Panc1 (cell line): Measurements from ENCODE around the gene HMX1. TPM values are rescaled to one million over a fixed set of nuclear protein-coding genes. Genes with fewer than 3 reads are reported as not detected.

ENCODE experiments used
- ATAC-seq: fragments of 200-7000 bp; cut with Tn5 transposase; 2 replicates; pipeline ENCODE4 v1.9.1; 2020; ENCODE audit warnings: mild to moderate bottlenecking, moderate library complexity
- BruUV-seq: library from RNA; stranded (reverse); fragments of 400-500 nt; replicated peaks from 2 replicates; lab custom pipeline; 2021; lab: Mats Ljungman, UMichigan
- CTCF ChIA-PET: fragments of 300-600 bp; sonication (Branson Sonifier 250); formaldehyde crosslinking; loops from one replicate; lab custom pipeline; 2022; ENCODE audit warnings: antibody characterized with exemption; lab: Charles Lee
- POLR2A ChIA-PET: fragments of 300-600 bp; sonication (Branson Sonifier 250); formaldehyde crosslinking; loops from one replicate; lab custom pipeline; 2022; ENCODE audit warnings: antibody characterized with exemption; lab: Charles Lee
- DNase-seq: peaks from one replicate; pipeline ENCODE4 v3.0.0-alpha.2; 2010; ENCODE audit warnings: low read depth, low spot score
- H3K27ac ChIP-seq: 2 replicates; pipeline ENCODE4 v1.5.1; 2011; ENCODE audit warnings: mild to moderate bottlenecking, low read length, inconsistent platforms
- H3K27me3 ChIP-seq: fragments of 200-500 bp; sonication (Bioruptor generic); 2 replicates; pipeline ENCODE4 v1.6.0; 2014; ENCODE audit warnings: low read length, inconsistent platforms; ENCODE audit not compliant: control insufficient read depth, insufficient read depth
- H3K36me3 ChIP-seq: fragments of 200-500 bp; sonication (Bioruptor generic); 2 replicates; pipeline ENCODE4 v1.5.1; 2014; ENCODE audit warnings: inconsistent platforms, mild to moderate bottlenecking, low read length, moderate library complexity; ENCODE audit not compliant: control insufficient read depth, insufficient read depth
- H3K4me1 ChIP-seq: 2 replicates; pipeline ENCODE4 v1.5.1; 2011; ENCODE audit warnings: inconsistent platforms, mild to moderate bottlenecking, low read length, moderate library complexity; ENCODE audit not compliant: control insufficient read depth, insufficient read depth
- H3K4me3 ChIP-seq, 2 experiments: 2 replicates each; pipeline ENCODE4 v1.5.1; 2011 to 2012; ENCODE audit warnings: low read depth in 2 of 2, low read length in 2 of 2, mild to moderate bottlenecking in 2 of 2, inconsistent platforms in 1 of 2, moderate library complexity in 1 of 2
- H3K9me3 ChIP-seq: fragments of 200-500 bp; sonication (Bioruptor generic); 2 replicates; pipeline ENCODE4 v1.5.1; 2014; ENCODE audit warnings: low read depth, mild to moderate bottlenecking, inconsistent platforms, low read length, moderate library complexity; ENCODE audit not compliant: control insufficient read depth, insufficient read depth
- CTCF ChIP-seq: fragments of 450-650 bp; IDR thresholded peaks from 2 replicates; pipeline ENCODE4 v1.5.1; 2017; ENCODE audit warnings: mild to moderate bottlenecking
- POLR2AphosphoS5 ChIP-seq: IDR thresholded peaks from 2 replicates; pipeline ENCODE4 v1.6.1; 2012; ENCODE audit warnings: mild to moderate bottlenecking, low read depth, low read length, moderate library complexity
- REST ChIP-seq, 2 experiments: IDR thresholded peaks; 2 replicates each; pipeline ENCODE4 v1.6.1; 2011 to 2012; ENCODE audit warnings: low read depth in 2 of 2, control low read depth in 1 of 2, low read length in 1 of 2, mild to moderate bottlenecking in 1 of 2, moderate library complexity in 1 of 2; ENCODE audit not compliant: insufficient read depth in 1 of 2
- SIN3A ChIP-seq: IDR thresholded peaks from 2 replicates; pipeline ENCODE4 v1.6.1; 2012; ENCODE audit warnings: low read depth, mild to moderate bottlenecking, low read length, moderate library complexity, borderline replicate concordance; ENCODE audit not compliant: insufficient read depth
- TCF7L2 ChIP-seq: IDR thresholded peaks from 2 replicates; pipeline ENCODE4 v1.6.1; 2011; ENCODE audit warnings: mild to moderate bottlenecking, low read depth, low read length, inconsistent platforms
- in situ Hi-C: cut with HindIII; loops from 2 replicates; pipeline ENCODE4 v1.10.0; 2016; ENCODE audit warnings: low sequenced_read_pairs, low pct_unique_long_range_greater_than_20kb
- intact Hi-C: fragments of 100-400 bp; cut with micrococcal nuclease; formaldehyde crosslinking; loops from one replicate; pipeline ENCODE4 v1.10.0; 2022; ENCODE audit not compliant: unreplicated experiment
- total RNA-seq: library from RNA; stranded (reverse); gene quantifications from one replicate; pipeline ENCODE4 v1.2.1, GENCODE V29; 2021; ENCODE audit not compliant: unreplicated experiment

The HMX1 gene
- total RNA-seq, 1 experiment from 2014 or later: not detected

- no peak overlapping the region for H3K4me3 ChIP-seq
- ChIA-PET POLR2A (no interaction called here), CTCF (interaction anchor here (0.6 kb wide), 1 partner anchor 70 kb away, joined by 3 read pairs; no protein-coding TSS in a partner anchor)
- no TSS peak for BruUV-seq
- no peaks in the 10 kb centered on the region for H3K9me3 ChIP-seq
- H3K36me3 ChIP-seq: no peaks in the 10 kb centered on the region
- H3K4me1 ChIP-seq: no peaks in the 10 kb centered on the region
- no peaks in the 10 kb centered on the region for H3K27me3 ChIP-seq
- H3K27ac ChIP-seq: no peak overlapping the region
- DNase-seq: no peak
- ATAC-seq: no peak
- TF ChIP-seq SIN3A: no peak
- TF ChIP-seq CTCF: no peak
- TF ChIP-seq POLR2AphosphoS5: no peak
- TF ChIP-seq REST (IDR thresholded peaks at IDR 0.05; ENCODE audit: insufficient read depth in 1 of 2, low read depth in 2 of 2, low read length in 1 of 2): no peak
- TF ChIP-seq TCF7L2: no peak
- in situ Hi-C loops: no loop called here
- intact Hi-C loops: no loop called here
These were observed 24.3 kb downstream of the HMX1 start for GRCh38 chr4:8847331-8847730.

- POLR2A ChIA-PET: no interaction called here
- DNase-seq: no peak
These were observed 24.8 kb downstream of the HMX1 start for GRCh38 chr4:8846826-8847225.

More at GRCh38 chr4:8846826-8847225, 24.8 kb downstream of the HMX1 start:
- no peaks in the 10 kb centered on the region for H3K4me1 ChIP-seq
- no peak overlapping the region for H3K27ac ChIP-seq
- no peaks in the 10 kb centered on the region for H3K27me3 ChIP-seq
- no peak for ATAC-seq
- no peaks in the 10 kb centered on the region for H3K36me3 ChIP-seq
- no peaks in the 10 kb centered on the region for H3K9me3 ChIP-seq
- in situ Hi-C loops: no loop called here
- no TSS peak for BruUV-seq
- CTCF ChIA-PET: interaction anchor here (0.6 kb wide), 1 partner anchor 70 kb away, joined by 3 read pairs; no protein-coding TSS in a partner anchor
- no peak for TF ChIP-seq SIN3A
- TF ChIP-seq REST (IDR thresholded peaks at IDR 0.05; ENCODE audit: insufficient read depth in 1 of 2, low read depth in 2 of 2, low read length in 1 of 2): no peak
- no peak overlapping the region for H3K4me3 ChIP-seq
- intact Hi-C loops: no loop called here
